ENCODE data around the gene CNOT11.

Gene CNOT11

GRCh38 chr2:101303688-101304087, 51.0 kb downstream of the CNOT11 start:
- H3K4me3 ChIP-seq (ENCODE audit: control insufficient read depth, low read depth, low read length): no peak overlapping the region
- no peak for TF ChIP-seq CTCF (IDR thresholded peaks at IDR 0.05; ENCODE audit: control insufficient read depth, insufficient read depth, low read depth, low read length, missing control alignments)
- no peak for DNase-seq (ENCODE audit: low read depth)

GRCh38 chr2:101305035-101305434, 52.3 kb downstream of the CNOT11 start:
- no peak for TF ChIP-seq CTCF (IDR thresholded peaks at IDR 0.05; ENCODE audit: control insufficient read depth, insufficient read depth, low read depth, low read length, missing control alignments)
- no peak overlapping the region for H3K4me3 ChIP-seq (ENCODE audit: control insufficient read depth, low read depth, low read length)
- no peak for DNase-seq (ENCODE audit: low read depth)

GRCh38 chr2:101305492-101306078, 52.9 kb downstream of the CNOT11 start:
- peak overlapping the region; percentile 12 for H3K4me3 ChIP-seq (ENCODE audit: control insufficient read depth, low read depth, low read length)
- no peak for TF ChIP-seq CTCF (IDR thresholded peaks at IDR 0.05; ENCODE audit: control insufficient read depth, insufficient read depth, low read depth, low read length, missing control alignments)
- peak; percentile 17 for DNase-seq (ENCODE audit: low read depth)

- no peak for TF ChIP-seq CTCF (IDR thresholded peaks at IDR 0.05; ENCODE audit: control insufficient read depth, insufficient read depth, low read depth, low read length, missing control alignments)
- peak overlapping the region; percentile 89 for H3K4me3 ChIP-seq (ENCODE audit: control insufficient read depth, low read depth, low read length)
- no peak for DNase-seq (ENCODE audit: low read depth)
These were observed 53.7 kb downstream of the CNOT11 start for GRCh38 chr2:101306410-101306809.

GRCh38 chr2:101307503-101307902, 54.8 kb downstream of the CNOT11 start:
- no peak for DNase-seq (ENCODE audit: low read depth)
- TF ChIP-seq CTCF (IDR thresholded peaks at IDR 0.05; ENCODE audit: control insufficient read depth, insufficient read depth, low read depth, low read length, missing control alignments): no peak

GRCh38 chr2:101307950-101308431, 55.3 kb downstream of the CNOT11 start:
- no peak for DNase-seq (ENCODE audit: low read depth)
- TF ChIP-seq CTCF (IDR thresholded peaks at IDR 0.05; ENCODE audit: control insufficient read depth, insufficient read depth, low read depth, low read length, missing control alignments): no peak

More at GRCh38 chr2:101307503-101307902, 54.8 kb downstream of the CNOT11 start:
- peak overlapping the region; percentile 89 for H3K4me3 ChIP-seq (ENCODE audit: control insufficient read depth, low read depth, low read length)

More at GRCh38 chr2:101307950-101308431, 55.3 kb downstream of the CNOT11 start:
- H3K4me3 ChIP-seq (ENCODE audit: control insufficient read depth, low read depth, low read length): peak overlapping the region; percentile 89
